Esophagus squamous epithelium (tissue), 5 donors: Measurements from ENCODE around the gene CRYZL1. TPM values are rescaled to one million over a fixed set of nuclear protein-coding genes. Genes with fewer than 3 reads are reported as not detected.

ENCODE experiments used
- DNase-seq: peaks from one replicate; lab custom pipeline; 2025; lab: John Stamatoyannopoulos, UW
- H3K27ac ChIP-seq, 4 donors: fragments of 200-600 bp; sonication (generic); one replicate each; pipeline ENCODE4 v1.5.1; 2016 to 2019; ENCODE audit warnings: mild to moderate bottlenecking in 1 of 4
- H3K27me3 ChIP-seq, 4 donors: fragments of 200-600 bp; sonication (generic); 1 replicate in 3 of 4; 2 replicates in 1 of 4; pipeline versions ENCODE4 v1.5.1 to v1.6.0; 2017 to 2021; ENCODE audit warnings: antibody characterized with exemption in 1 of 4
- H3K36me3 ChIP-seq, 3 donors: fragments of 200-600 bp; sonication (generic); one replicate each; pipeline ENCODE4 v1.5.1; 2016 to 2019
- H3K4me1 ChIP-seq, 3 donors: fragments of 200-600 bp; sonication (generic); one replicate each; pipeline ENCODE4 v1.5.1; 2017 to 2019
- H3K4me3 ChIP-seq, 4 donors: fragments of 200-600 bp; sonication (generic); 1 replicate in 3 of 4; 2 replicates in 1 of 4; pipeline ENCODE4 v1.5.1; 2016 to 2019; ENCODE audit warnings: mild to moderate bottlenecking in 2 of 4, moderate library complexity in 1 of 4
- H3K9me3 ChIP-seq, 3 donors: fragments of 200-600 bp; sonication (generic); one replicate each; pipeline ENCODE4 v1.5.1; 2016 to 2019
- POLR2A ChIP-seq, 4 donors: fragments of 450-650 bp; IDR thresholded peaks; one replicate each; pipeline ENCODE4 v1.6.1; 2017; ENCODE audit warnings: antibody characterized with exemption in 4 of 4, mild to moderate bottlenecking in 4 of 4, moderate library complexity in 3 of 4
- WGBS, 2 donors: methylation state at CpG; one replicate each; pipeline ENCODE4 v1.1.5; 2018; 5-methylcytosine and 5-hydroxymethylcytosine counted together
- intact Hi-C: fragments of 100-400 bp; cut with DNase I; formaldehyde crosslinking; loops from one replicate; pipeline ENCODE4 v1.15.0; 2022
- total RNA-seq, 4 donors: library from RNA; depleted of rRNA; stranded (reverse); fragments of >200 nt; gene quantifications; one replicate each; pipeline ENCODE4 v1.1.0, GENCODE V29; 2016
- TF ChIP-seq, protein P1 (sequence below), 6 experiments: fragments of 450-650 bp in 4 of 6; fragments of 200-600 bp in 2 of 6; sonication (generic) in 2 of 6; IDR thresholded peaks; one replicate each; pipeline ENCODE4 v1.5.1; 2016 to 2019; ENCODE audit warnings: antibody characterized with exemption in 6 of 6, mild to moderate bottlenecking in 4 of 6, moderate library complexity in 4 of 6
- donor health status: DM: yes; HTN: yes; CAD: no.

The CRYZL1 gene
- total RNA-seq, 4 donors from 2014 or later, result 7.9 to 25.7 (median 15.3) TPM

- Histone ChIP-seq H3K9me3 (no peaks in the 10 kb centered on the region), H3K4me3 (no peak overlapping the region), H3K27ac (no peak overlapping the region), H3K36me3 (peaks cover 30 to 100% (median 55%) of the 10 kb centered on the region in 3 donors), H3K4me1 (peaks cover 0 to 33% (median 8%) of the 10 kb centered on the region in 3 donors), H3K27me3 (no peaks in the 10 kb centered on the region)
- no peak for TF ChIP-seq POLR2A (IDR thresholded peaks at IDR 0.05)
- TF ChIP-seq, protein P1, sequence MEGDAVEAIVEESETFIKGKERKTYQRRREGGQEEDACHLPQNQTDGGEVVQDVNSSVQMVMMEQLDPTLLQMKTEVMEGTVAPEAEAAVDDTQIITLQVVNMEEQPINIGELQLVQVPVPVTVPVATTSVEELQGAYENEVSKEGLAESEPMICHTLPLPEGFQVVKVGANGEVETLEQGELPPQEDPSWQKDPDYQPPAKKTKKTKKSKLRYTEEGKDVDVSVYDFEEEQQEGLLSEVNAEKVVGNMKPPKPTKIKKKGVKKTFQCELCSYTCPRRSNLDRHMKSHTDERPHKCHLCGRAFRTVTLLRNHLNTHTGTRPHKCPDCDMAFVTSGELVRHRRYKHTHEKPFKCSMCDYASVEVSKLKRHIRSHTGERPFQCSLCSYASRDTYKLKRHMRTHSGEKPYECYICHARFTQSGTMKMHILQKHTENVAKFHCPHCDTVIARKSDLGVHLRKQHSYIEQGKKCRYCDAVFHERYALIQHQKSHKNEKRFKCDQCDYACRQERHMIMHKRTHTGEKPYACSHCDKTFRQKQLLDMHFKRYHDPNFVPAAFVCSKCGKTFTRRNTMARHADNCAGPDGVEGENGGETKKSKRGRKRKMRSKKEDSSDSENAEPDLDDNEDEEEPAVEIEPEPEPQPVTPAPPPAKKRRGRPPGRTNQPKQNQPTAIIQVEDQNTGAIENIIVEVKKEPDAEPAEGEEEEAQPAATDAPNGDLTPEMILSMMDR (IDR thresholded peaks at IDR 0.05), result no peak
- DNase-seq, result no peak
- intact Hi-C loops, result no loop called here
- WGBS, 2 donors, result 96 to 98% methylated on average over 16 to 24 of the region's 24 CpGs
Measured at GRCh38 chr21:33552093-33552998, 89.2 kb downstream of the CRYZL1 start.

DNA sequence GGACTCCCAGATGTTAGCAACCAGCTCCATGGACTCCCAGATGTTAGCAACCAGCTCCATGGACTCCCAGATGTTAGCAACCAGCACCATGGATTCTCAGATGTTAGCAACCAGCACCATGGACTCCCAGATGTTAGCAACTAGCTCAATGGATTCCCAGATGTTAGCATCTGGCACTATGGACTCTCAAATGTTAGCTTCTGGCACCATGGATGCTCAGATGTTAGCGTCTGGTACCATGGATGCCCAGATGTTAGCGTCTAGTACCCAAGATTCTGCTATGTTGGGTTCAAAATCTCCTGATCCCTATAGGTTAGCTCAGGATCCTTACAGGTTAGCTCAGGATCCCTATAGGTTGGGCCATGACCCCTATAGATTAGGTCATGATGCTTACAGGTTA lies 89.9 kb downstream of the CRYZL1 start:
- no peak for TF ChIP-seq POLR2A (IDR thresholded peaks at IDR 0.05)
- TF ChIP-seq, protein P1 (IDR thresholded peaks at IDR 0.05), result no peak

DNA sequence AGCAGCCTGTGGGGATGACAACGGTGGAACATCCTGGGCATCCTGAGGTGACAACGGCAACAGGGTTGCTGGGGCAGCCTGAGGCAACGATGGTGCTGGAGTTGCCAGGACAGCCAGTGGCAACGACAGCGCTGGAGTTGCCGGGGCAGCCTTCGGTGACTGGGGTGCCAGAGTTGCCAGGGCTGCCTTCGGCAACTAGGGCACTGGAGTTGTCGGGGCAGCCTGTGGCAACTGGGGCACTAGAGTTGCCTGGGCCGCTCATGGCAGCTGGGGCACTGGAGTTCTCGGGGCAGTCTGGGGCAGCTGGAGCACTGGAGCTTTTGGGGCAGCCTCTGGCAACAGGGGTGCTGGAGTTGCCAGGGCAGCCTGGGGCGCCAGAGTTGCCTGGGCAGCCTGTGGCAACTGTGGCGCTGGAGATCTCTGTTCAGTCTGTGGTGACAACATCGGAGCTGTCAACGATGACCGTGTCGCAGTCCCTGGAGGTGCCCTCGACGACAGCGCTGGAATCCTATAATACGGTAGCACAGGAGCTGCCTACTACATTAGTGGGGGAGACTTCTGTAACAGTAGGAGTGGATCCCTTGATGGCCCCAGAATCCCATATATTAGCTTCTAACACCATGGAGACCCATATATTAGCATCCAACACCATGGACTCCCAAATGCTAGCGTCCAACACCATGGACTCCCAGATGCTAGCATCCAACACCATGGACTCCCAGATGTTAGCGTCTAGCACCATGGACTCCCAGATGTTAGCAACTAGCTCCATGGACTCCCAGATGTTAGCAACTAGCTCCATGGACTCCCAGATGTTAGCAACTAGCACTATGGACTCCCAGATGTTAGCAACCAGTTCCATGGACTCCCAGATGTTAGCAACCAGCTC lies 90.5 kb downstream of the CRYZL1 start:
- Histone ChIP-seq H3K27me3 (no peaks in the 10 kb centered on the region), H3K4me1 (peaks cover 0 to 37% (median 8%) of the 10 kb centered on the region in 3 donors), H3K9me3 (no peaks in the 10 kb centered on the region), H3K27ac (no peak overlapping the region), H3K4me3 (no peak overlapping the region), H3K36me3 (peaks cover 30 to 99% (median 62%) of the 10 kb centered on the region in 3 donors)
- intact Hi-C loops, result no loop called here
- DNase-seq, result no peak
- 91 to 100% methylated on average over 11 to 14 of the region's 23 CpGs for WGBS, 2 donors
- TF ChIP-seq POLR2A (IDR thresholded peaks at IDR 0.05), result no peak
- TF ChIP-seq, protein P1 (IDR thresholded peaks at IDR 0.05), result no peak

More for the DNA sequence above, 89.9 kb downstream of the CRYZL1 start:
- Histone ChIP-seq H3K4me3 (no peak overlapping the region), H3K36me3 (peaks cover 30 to 100% (median 59%) of the 10 kb centered on the region in 3 donors), H3K4me1 (peaks cover 0 to 37% (median 8%) of the 10 kb centered on the region in 3 donors), H3K27me3 (no peaks in the 10 kb centered on the region), H3K9me3 (no peaks in the 10 kb centered on the region), H3K27ac (no peak overlapping the region)
- intact Hi-C loops, result no loop called here
- no peak for DNase-seq
- whole genome bisulfite sequencing, 2 donors, result 100% methylated on average over 1 of the region's 2 CpGs; no CpG with 5 or more reads in 1 of the 2 donors

GRCh38 chr21:33549848-33550771 lies 91.4 kb downstream of the CRYZL1 start:
- intact Hi-C loops, result no loop called here
- peaks cover 0 to 37% (median 3%) of the 10 kb centered on the region in 3 donors for H3K4me1 ChIP-seq
- 95 to 100% methylated on average over 8 to 13 of the region's 19 CpGs for WGBS, 2 donors
- H3K36me3 ChIP-seq, result peaks cover 30 to 90% (median 60%) of the 10 kb centered on the region in 3 donors
- no peak overlapping the region for H3K27ac ChIP-seq
- DNase-seq, result no peak
- H3K9me3 ChIP-seq, result no peaks in the 10 kb centered on the region
- no peak for TF ChIP-seq POLR2A (IDR thresholded peaks at IDR 0.05)
- TF ChIP-seq, protein P1 (IDR thresholded peaks at IDR 0.05), result no peak
- no peak overlapping the region for H3K4me3 ChIP-seq
- no peaks in the 10 kb centered on the region for H3K27me3 ChIP-seq
